Adrenal gland (tissue), 5 donors: ENCODE measurements around the gene GDF7.

Experiments
- CTCF ChIP-seq, 6 experiments: fragments of 450-650 bp in 4 of 6; fragments of 200-600 bp in 2 of 6; sonication (generic) in 1 of 6; IDR thresholded peaks; 1 replicate in 5 of 6; 2 replicates in 1 of 6; pipeline versions ENCODE4 v1.5.1 to v1.8.0; 2016 to 2021; ENCODE audit warnings: antibody characterized with exemption in 6 of 6, mild to moderate bottlenecking in 2 of 6, moderate library complexity in 1 of 6
- POLR2A ChIP-seq, 2 donors: fragments of 450-650 bp; IDR thresholded peaks; one replicate each; pipeline ENCODE4 v1.6.1; 2017; ENCODE audit warnings: antibody characterized with exemption in 2 of 2, mild to moderate bottlenecking in 2 of 2, moderate library complexity in 1 of 2
- donor health status: DM: no; HTN: no; CAD: no.

DNA sequence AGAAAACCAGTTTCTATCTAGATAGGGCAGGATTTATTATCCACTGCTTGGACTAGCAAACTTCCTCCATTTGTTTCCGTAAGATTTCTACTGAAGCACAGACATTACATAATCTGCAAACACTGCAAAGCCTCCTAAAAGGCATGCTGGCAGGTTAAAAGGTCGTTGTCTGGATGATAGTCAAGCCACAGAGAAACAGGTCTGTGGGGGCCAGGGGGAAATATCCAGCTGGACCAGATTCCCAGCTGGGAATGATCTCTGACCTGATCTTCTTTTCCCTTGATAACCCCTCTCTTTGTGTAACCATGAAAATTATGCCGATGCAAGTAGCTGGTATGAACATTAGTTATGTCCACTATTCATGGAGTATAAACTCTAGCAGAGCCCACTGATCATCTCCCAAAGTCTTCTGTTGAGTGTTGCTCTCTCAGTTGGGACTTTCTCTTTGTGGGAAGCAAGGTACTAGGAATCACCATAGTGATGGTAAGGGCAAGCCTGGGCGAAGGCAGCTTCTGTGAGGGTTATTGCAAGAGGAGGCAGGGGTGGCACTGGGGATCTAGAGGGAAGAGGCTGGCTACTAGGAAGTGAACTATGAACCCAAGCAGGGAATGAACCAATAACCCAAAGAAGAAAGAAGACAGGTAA is 61.3 kb downstream of the GDF7 start:
- no peak for TF ChIP-seq CTCF (IDR thresholded peaks at IDR 0.05)
- no peak for TF ChIP-seq POLR2A (IDR thresholded peaks at IDR 0.05)
